Neural progenitor cell (in vitro differentiated cells): ENCODE results near the gene HUNK. TPM values are rescaled to one million over a fixed set of nuclear protein-coding genes. Genes with fewer than 3 reads are reported as not detected.
"Not testable (repeated sequence)": the region's sequence is repeated elsewhere in the genome, so short reads cannot be mapped to it uniquely, and the experiment has no call there.

Experiments
- DNase-seq: peaks from one replicate; pipeline ENCODE4 v3.0.0-alpha.2; 2016; ENCODE audit warnings: low spot score
- H2AFZ ChIP-seq: fragments of 200-600 bp; sonication (generic); replicated peaks from 2 replicates; pipeline ENCODE4 v1.6.1; 2016; ENCODE audit warnings: antibody characterized with exemption
- H3F3A ChIP-seq: fragments of 200-600 bp; sonication (generic); 2 replicates; pipeline ENCODE4 v1.6.1; 2016; ENCODE audit warnings: antibody characterized with exemption, low read depth
- H3K27ac ChIP-seq: fragments of 200-600 bp; sonication (generic); 2 replicates; pipeline ENCODE4 v1.5.1; 2016; ENCODE audit warnings: mild to moderate bottlenecking
- H3K27me3 ChIP-seq: fragments of 200-600 bp; sonication (generic); 2 replicates; pipeline ENCODE4 v1.6.1; 2016; ENCODE audit warnings: mild to moderate bottlenecking, moderate library complexity
- H3K36me3 ChIP-seq: fragments of 200-600 bp; sonication (generic); 2 replicates; pipeline ENCODE4 v1.5.1; 2016
- H3K4me1 ChIP-seq: fragments of 200-600 bp; sonication (generic); 2 replicates; pipeline ENCODE4 v1.6.1; 2016; ENCODE audit warnings: mixed run types
- H3K4me2 ChIP-seq: fragments of 200-600 bp; sonication (generic); 2 replicates; pipeline ENCODE4 v1.6.1; 2016
- H3K4me3 ChIP-seq: fragments of 200-600 bp; sonication (generic); 2 replicates; pipeline ENCODE4 v1.5.1; 2016
- H3K79me2 ChIP-seq: fragments of 200-600 bp; sonication (generic); 2 replicates; pipeline ENCODE4 v1.6.1; 2016; ENCODE audit warnings: low read depth
- H3K9ac ChIP-seq: fragments of 200-600 bp; sonication (generic); 2 replicates; pipeline ENCODE4 v1.6.1; 2016
- H3K9me3 ChIP-seq: fragments of 200-600 bp; sonication (generic); 2 replicates; pipeline ENCODE4 v1.5.1; 2016; ENCODE audit warnings: low read depth
- H4K20me1 ChIP-seq: fragments of 200-600 bp; sonication (generic); 2 replicates; pipeline ENCODE4 v1.6.1; 2016; ENCODE audit warnings: low read depth
- H3K27ac Mint-ChIP-seq: 3 replicates; pipeline ENCODE4 v1.8.0; 2021; ENCODE audit warnings: mixed read lengths
- H3K27me3 Mint-ChIP-seq: 2 replicates; pipeline ENCODE4 v1.8.0; 2022; ENCODE audit warnings: low read depth, mild to moderate bottlenecking, inconsistent platforms, moderate library complexity, mixed read lengths; ENCODE audit not compliant: insufficient read depth
- H3K36me3 Mint-ChIP-seq: 3 replicates; pipeline ENCODE4 v1.8.0; 2021; ENCODE audit warnings: mixed read lengths
- H3K4me1 Mint-ChIP-seq: 3 replicates; pipeline ENCODE4 v1.8.0; 2021; ENCODE audit warnings: mixed read lengths
- H3K4me3 Mint-ChIP-seq: 3 replicates; pipeline ENCODE4 v1.8.0; 2021; ENCODE audit warnings: mild to moderate bottlenecking, moderate library complexity, mixed read lengths
- H3K9me3 Mint-ChIP-seq: 3 replicates; pipeline ENCODE4 v1.8.0; 2020; ENCODE audit warnings: mixed read lengths
- EZH2 ChIP-seq: fragments of 200-600 bp; sonication (generic); IDR thresholded peaks from 2 replicates; pipeline ENCODE4 v1.6.1; 2017; ENCODE audit warnings: antibody characterized with exemption, mild to moderate bottlenecking, moderate library complexity
- EZH2phosphoT487 ChIP-seq: fragments of 200-600 bp; sonication (generic); IDR thresholded peaks from 2 replicates; pipeline ENCODE4 v1.6.1; 2017; ENCODE audit warnings: antibody characterized with exemption
- total RNA-seq: library from RNA; depleted of rRNA; stranded (reverse); fragments of >200 nt; gene quantifications from 2 replicates; pipeline ENCODE4 v1.2.3, GENCODE V29; 2015; ENCODE audit warnings: low replicate concordance
- TF ChIP-seq, protein P1 (sequence below): fragments of 200-600 bp; sonication (generic); IDR thresholded peaks from 2 replicates; pipeline ENCODE4 v1.5.1; 2017; ENCODE audit warnings: antibody characterized with exemption, mild to moderate bottlenecking

HUNK gene
- total RNA-seq, 1 donor from 2014 or later, result 4.7 TPM

DNA sequence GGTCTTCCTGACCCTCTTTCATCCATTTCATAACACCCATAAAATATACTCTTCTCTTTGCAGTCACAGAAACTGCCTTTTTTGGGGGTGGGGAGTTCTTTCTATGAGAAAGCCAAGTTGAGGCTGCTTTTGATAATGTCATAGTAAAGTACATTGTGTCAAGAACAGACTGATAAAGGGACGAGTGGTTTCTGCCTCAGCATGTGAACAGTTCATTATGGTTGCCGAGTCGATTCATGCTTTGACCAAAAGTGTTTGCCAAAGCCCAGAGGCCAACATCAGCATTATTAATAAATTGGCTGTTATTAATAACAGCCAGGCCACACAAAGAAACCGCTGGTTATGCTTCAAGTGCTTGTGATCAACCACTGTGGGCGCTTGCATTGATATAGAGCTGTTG lies 162.0 kb downstream of the HUNK start:
- Mint-ChIP-seq H3K4me3 (no peak overlapping the region), H3K36me3 (peaks cover 5% of the 10 kb centered on the region), H3K27ac (no peak overlapping the region), H3K4me1 (peaks cover 3% of the 10 kb centered on the region), H3K9me3 (peaks cover 6% of the 10 kb centered on the region), H3K27me3 (peaks cover 5% of the 10 kb centered on the region)
- no peak overlapping the region for H3K4me3 ChIP-seq
- H3K9me3 ChIP-seq, result no peaks in the 10 kb centered on the region
- DNase-seq, result no peak
- no peaks in the 10 kb centered on the region for H3F3A ChIP-seq
- no peaks in the 10 kb centered on the region for H3K79me2 ChIP-seq
- H3K27ac ChIP-seq, result no peak overlapping the region
- no peaks in the 10 kb centered on the region for H3K27me3 ChIP-seq
- no peaks in the 10 kb centered on the region for H4K20me1 ChIP-seq
- H2AFZ ChIP-seq, result no peak overlapping the region
- no peak for TF ChIP-seq EZH2
- TF ChIP-seq, protein P1, sequence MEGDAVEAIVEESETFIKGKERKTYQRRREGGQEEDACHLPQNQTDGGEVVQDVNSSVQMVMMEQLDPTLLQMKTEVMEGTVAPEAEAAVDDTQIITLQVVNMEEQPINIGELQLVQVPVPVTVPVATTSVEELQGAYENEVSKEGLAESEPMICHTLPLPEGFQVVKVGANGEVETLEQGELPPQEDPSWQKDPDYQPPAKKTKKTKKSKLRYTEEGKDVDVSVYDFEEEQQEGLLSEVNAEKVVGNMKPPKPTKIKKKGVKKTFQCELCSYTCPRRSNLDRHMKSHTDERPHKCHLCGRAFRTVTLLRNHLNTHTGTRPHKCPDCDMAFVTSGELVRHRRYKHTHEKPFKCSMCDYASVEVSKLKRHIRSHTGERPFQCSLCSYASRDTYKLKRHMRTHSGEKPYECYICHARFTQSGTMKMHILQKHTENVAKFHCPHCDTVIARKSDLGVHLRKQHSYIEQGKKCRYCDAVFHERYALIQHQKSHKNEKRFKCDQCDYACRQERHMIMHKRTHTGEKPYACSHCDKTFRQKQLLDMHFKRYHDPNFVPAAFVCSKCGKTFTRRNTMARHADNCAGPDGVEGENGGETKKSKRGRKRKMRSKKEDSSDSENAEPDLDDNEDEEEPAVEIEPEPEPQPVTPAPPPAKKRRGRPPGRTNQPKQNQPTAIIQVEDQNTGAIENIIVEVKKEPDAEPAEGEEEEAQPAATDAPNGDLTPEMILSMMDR, result no peak
- no peak for TF ChIP-seq EZH2phosphoT487
- no peak overlapping the region for H3K9ac ChIP-seq
- H3K4me2 ChIP-seq, result no peak overlapping the region
- no peaks in the 10 kb centered on the region for H3K4me1 ChIP-seq
- no peaks in the 10 kb centered on the region for H3K36me3 ChIP-seq

DNA sequence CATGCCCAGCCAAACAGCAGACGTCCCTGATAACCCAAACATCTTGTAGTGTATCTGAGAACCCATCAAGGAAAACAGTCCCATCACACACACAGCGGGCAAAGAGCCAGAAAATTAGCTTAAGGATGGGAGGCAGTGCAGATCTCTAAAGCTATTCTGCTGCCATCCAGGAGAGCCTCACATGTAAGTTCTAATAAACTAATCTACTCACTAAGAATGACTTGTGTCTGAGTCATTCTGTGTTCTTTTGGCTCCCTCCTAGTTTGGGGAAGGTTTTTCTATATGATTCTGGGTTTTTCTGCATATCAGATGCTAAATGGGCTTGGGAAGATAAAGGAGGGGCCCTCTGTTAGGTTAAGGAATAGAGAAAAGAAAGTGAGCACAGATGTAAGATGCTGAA lies 162.8 kb downstream of the HUNK start:
- no peak overlapping the region for H3K27ac ChIP-seq
- Mint-ChIP-seq H3K4me3 (no peak overlapping the region), H3K36me3 (no peaks in the 10 kb centered on the region), H3K27me3 (no peaks in the 10 kb centered on the region), H3K27ac (peak overlapping the region; percentile 61), H3K9me3 (peaks cover 2% of the 10 kb centered on the region), H3K4me1 (peaks cover 3% of the 10 kb centered on the region)
- no peaks in the 10 kb centered on the region for H4K20me1 ChIP-seq
- no peaks in the 10 kb centered on the region for H3F3A ChIP-seq
- H3K4me1 ChIP-seq, result no peaks in the 10 kb centered on the region
- no peak overlapping the region for H3K4me2 ChIP-seq
- no peaks in the 10 kb centered on the region for H3K27me3 ChIP-seq
- no peak overlapping the region for H3K4me3 ChIP-seq
- H2AFZ ChIP-seq, result no peak overlapping the region
- H3K9me3 ChIP-seq, result no peaks in the 10 kb centered on the region
- no peak for TF ChIP-seq EZH2
- TF ChIP-seq, protein P1, result no peak
- TF ChIP-seq EZH2phosphoT487, result no peak
- H3K36me3 ChIP-seq, result no peaks in the 10 kb centered on the region
- H3K9ac ChIP-seq, result no peak overlapping the region
- H3K79me2 ChIP-seq, result no peaks in the 10 kb centered on the region
- no peak for DNase-seq

DNA sequence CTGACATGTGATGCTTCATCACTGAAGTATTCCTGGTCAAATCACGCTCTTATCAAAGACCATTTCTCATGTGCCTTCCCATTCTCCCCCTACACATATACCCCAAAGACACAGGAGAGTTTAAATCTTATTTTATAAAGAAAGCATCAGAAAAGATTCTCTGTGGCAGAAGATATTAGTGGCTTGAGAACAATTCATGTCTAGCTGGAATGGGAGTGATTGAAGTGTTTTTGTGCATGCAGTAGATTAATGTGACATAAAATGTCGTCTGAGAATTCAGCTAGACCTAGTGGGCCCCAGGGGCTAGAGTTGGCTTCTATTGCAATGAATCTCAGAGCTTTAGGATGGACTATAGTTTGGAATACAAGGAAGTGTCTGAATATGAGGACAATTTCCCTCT lies 163.9 kb downstream of the HUNK start:
- Histone ChIP-seq H3K9ac (no peak overlapping the region), H3K27ac (no peak overlapping the region), H3K9me3 (no peaks in the 10 kb centered on the region), H3K27me3 (no peaks in the 10 kb centered on the region), H3F3A (no peaks in the 10 kb centered on the region), H3K36me3 (no peaks in the 10 kb centered on the region), H3K4me3 (no peak overlapping the region), H3K79me2 (no peaks in the 10 kb centered on the region), H3K4me1 (no peaks in the 10 kb centered on the region), H2AFZ (no peak overlapping the region), H3K4me2 (no peak overlapping the region), H4K20me1 (no peaks in the 10 kb centered on the region)
- no peak for TF ChIP-seq EZH2
- TF ChIP-seq EZH2phosphoT487, result no peak
- H3K9me3 Mint-ChIP-seq, result peaks cover 7% of the 10 kb centered on the region
- no peaks in the 10 kb centered on the region for H3K36me3 Mint-ChIP-seq
- no peak overlapping the region for H3K4me3 Mint-ChIP-seq
- DNase-seq, result no peak
- H3K27me3 Mint-ChIP-seq, result no peaks in the 10 kb centered on the region
- peaks cover 3% of the 10 kb centered on the region for H3K4me1 Mint-ChIP-seq
- H3K27ac Mint-ChIP-seq, result no peak overlapping the region

DNA sequence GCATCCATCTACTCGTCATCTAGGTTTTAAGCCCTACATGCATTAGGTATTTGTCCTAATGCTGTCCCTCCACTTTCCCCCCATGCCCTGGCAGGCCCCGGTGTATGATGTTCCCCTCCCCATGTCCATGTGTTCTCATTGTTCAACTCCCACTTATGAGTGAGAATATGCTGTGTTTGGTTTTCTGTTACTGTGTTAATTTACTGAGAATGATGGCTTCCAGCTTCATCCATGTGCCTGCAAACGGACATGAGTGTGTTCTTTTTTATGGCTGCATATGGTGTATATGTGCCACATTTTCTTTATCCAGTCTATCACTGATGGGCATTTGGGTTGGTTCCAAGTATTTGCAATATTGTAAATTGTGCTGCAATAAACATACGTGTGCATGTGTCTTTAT lies 165.9 kb downstream of the HUNK start:
- not testable (repeated sequence) for H2AFZ ChIP-seq, H3K4me1 Mint-ChIP-seq, H3K9me3 Mint-ChIP-seq, H3K4me2 ChIP-seq, H3K27me3 Mint-ChIP-seq, H3K9ac ChIP-seq, H3K36me3 ChIP-seq, H3K4me1 ChIP-seq, H3K4me3 ChIP-seq, H3F3A ChIP-seq, H3K27ac Mint-ChIP-seq, H3K9me3 ChIP-seq, H3K27me3 ChIP-seq, H3K36me3 Mint-ChIP-seq, DNase-seq, H3K4me3 Mint-ChIP-seq, H3K27ac ChIP-seq, H3K79me2 ChIP-seq, H4K20me1 ChIP-seq
